Ovary (tissue), 3 donors: ENCODE measurements around the gene DUSP6.

Source experiments
- POLR2A ChIP-seq: fragments of 450-650 bp; IDR thresholded peaks from one replicate; pipeline ENCODE4 v1.6.1; 2017; ENCODE audit warnings: antibody characterized with exemption, mild to moderate bottlenecking, moderate library complexity
- TF ChIP-seq, protein P1 (sequence below), 3 donors: fragments of 450-650 bp in 2 of 3; fragments of 200-600 bp in 1 of 3; IDR thresholded peaks; one replicate each; pipeline versions ENCODE4 v1.5.1 to v1.8.0; 2016 to 2022; ENCODE audit warnings: antibody characterized with exemption in 3 of 3, mild to moderate bottlenecking in 1 of 3
- donor health status: DM: no; HTN: no; CAD: no.

DNA sequence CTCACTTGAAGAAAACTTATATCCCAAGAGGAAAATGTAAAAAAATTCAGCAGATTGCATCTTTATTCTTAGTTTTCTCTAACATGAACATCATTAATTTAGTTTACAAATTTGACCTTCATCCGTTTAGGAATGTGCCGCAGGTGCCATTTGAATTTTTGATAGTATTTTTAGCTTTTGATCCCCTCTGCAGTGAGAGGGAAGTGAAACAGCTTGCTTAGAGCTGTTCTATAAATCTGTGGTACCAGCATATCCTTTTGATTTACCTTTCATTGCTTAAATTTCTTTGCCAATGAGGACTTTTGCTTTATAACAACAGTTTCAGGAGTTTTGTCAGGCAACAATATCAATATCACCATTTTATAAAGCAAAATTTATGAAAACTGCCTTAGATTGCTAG is 32.7 kb downstream of the DUSP6 start:
- no peak for TF ChIP-seq POLR2A
- TF ChIP-seq, protein P1, sequence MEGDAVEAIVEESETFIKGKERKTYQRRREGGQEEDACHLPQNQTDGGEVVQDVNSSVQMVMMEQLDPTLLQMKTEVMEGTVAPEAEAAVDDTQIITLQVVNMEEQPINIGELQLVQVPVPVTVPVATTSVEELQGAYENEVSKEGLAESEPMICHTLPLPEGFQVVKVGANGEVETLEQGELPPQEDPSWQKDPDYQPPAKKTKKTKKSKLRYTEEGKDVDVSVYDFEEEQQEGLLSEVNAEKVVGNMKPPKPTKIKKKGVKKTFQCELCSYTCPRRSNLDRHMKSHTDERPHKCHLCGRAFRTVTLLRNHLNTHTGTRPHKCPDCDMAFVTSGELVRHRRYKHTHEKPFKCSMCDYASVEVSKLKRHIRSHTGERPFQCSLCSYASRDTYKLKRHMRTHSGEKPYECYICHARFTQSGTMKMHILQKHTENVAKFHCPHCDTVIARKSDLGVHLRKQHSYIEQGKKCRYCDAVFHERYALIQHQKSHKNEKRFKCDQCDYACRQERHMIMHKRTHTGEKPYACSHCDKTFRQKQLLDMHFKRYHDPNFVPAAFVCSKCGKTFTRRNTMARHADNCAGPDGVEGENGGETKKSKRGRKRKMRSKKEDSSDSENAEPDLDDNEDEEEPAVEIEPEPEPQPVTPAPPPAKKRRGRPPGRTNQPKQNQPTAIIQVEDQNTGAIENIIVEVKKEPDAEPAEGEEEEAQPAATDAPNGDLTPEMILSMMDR (IDR thresholded peaks at IDR 0.05), result no peak
